ENCODE measurements around the gene CSTF3. TPM values are rescaled to one million over a fixed set of nuclear protein-coding genes. Genes with fewer than 3 reads are reported as not detected.
"Not testable (repeated sequence)": the region's sequence is repeated elsewhere in the genome, so short reads cannot be mapped to it uniquely, and the experiment has no call there.

The CSTF3 gene
- polyA plus RNA-seq, 4 donors = 12.4 to 42.3 (median 19.4) TPM

DNA sequence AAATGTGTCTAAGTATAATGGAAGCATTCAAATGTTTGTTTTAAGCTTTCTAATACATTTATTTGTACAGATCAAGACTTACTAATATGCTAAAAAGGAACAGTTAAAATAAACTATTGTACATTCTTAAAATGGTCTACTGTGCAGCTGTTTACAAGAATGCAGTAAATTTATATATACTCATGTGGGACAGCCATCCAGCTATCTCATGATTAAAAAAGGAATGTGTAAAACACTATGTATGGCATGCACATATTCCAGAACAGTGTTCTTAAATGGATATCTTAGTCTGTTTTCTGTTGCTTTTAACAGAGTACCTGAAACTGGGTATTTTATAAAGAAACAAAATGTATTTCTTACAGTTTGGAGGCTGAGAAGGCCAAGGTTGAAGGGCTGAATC lies 30.2 kb upstream of the CSTF3 start:
- Histone ChIP-seq H3K4me3 (ENCODE audit: low read depth in 1 of 3, low read length in 3 of 3) (no peak overlapping the region), H3K36me3 (ENCODE audit: control insufficient read depth in 3 of 3, insufficient read depth in 2 of 3, low read depth in 1 of 3, low read length in 3 of 3) (no peaks in the 10 kb centered on the region), H3K27ac (ENCODE audit: low read depth in 1 of 3, low read length in 2 of 3) (no peak overlapping the region), H3K9me3 (ENCODE audit: control insufficient read depth in 2 of 2, insufficient read depth in 1 of 2, low read depth in 1 of 2, low read length in 1 of 2) (no peaks in the 10 kb centered on the region), H3K4me1 (ENCODE audit: control insufficient read depth in 3 of 3, insufficient read depth in 2 of 3, low read depth in 1 of 3, low read length in 2 of 3) (peaks cover 0 to 3% (median 0%) of the 10 kb centered on the region in 3 donors), H3K27me3 (ENCODE audit: control insufficient read depth in 3 of 3, insufficient read depth in 3 of 3, low read length in 3 of 3) (no peaks in the 10 kb centered on the region)
- FAIRE-seq = no peak
- no peak for DNase-seq

DNA sequence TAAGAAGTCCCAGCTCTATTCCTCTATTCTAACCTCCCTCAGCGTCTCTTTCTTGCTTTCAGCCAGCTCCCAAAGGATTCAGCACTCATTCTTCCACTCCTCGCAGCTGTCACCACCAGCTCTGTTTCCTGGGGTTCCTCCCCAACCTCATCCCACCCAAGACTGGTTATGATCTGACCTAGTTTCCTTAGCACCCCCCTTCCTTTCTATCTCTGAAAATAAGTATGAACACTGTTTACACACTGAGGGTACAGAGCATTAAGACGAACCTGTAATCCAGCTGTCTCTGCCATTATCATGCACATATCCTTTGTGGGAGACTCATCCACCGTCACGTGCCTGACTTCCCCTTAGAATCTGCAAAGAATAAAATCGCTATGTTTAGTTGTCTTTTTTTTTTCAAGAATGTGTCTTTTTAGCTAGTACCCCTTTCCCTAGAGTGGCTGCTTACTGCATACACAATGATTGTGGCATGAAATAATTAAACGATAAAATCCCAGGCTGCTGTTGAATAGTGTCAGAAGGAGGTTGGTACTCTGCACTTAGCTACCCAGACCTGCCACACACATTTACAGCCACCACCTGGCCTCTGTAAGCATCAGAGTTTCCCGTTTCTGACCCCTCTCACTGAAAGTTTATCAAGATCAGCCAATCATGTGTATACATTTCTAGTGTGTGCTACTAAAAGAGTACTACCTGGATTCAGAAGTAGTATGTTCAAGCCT lies 26.9 kb upstream of the CSTF3 start:
- DNase-seq (peak; percentile 29 to 46), FAIRE-seq (no peak)
- H3K4me3 ChIP-seq (ENCODE audit: low read depth in 1 of 3, low read length in 3 of 3) = no peak overlapping the region
- no peak overlapping the region for H3K27ac ChIP-seq (ENCODE audit: low read depth in 1 of 3, low read length in 2 of 3)
- 16 to 41% (median 32%) methylated on average over 8 of the region's 8 CpGs for WGBS, 3 donors
- no peaks in the 10 kb centered on the region for H3K27me3 ChIP-seq (ENCODE audit: control insufficient read depth in 3 of 3, insufficient read depth in 3 of 3, low read length in 3 of 3)
- peaks cover 0 to 6% (median 0%) of the 10 kb centered on the region in 3 donors for H3K4me1 ChIP-seq (ENCODE audit: control insufficient read depth in 3 of 3, insufficient read depth in 2 of 3, low read depth in 1 of 3, low read length in 2 of 3)
- H3K9me3 ChIP-seq (ENCODE audit: control insufficient read depth in 2 of 2, insufficient read depth in 1 of 2, low read depth in 1 of 2, low read length in 1 of 2) = no peaks in the 10 kb centered on the region
- H3K36me3 ChIP-seq (ENCODE audit: control insufficient read depth in 3 of 3, insufficient read depth in 2 of 3, low read depth in 1 of 3, low read length in 3 of 3) = no peaks in the 10 kb centered on the region

DNA sequence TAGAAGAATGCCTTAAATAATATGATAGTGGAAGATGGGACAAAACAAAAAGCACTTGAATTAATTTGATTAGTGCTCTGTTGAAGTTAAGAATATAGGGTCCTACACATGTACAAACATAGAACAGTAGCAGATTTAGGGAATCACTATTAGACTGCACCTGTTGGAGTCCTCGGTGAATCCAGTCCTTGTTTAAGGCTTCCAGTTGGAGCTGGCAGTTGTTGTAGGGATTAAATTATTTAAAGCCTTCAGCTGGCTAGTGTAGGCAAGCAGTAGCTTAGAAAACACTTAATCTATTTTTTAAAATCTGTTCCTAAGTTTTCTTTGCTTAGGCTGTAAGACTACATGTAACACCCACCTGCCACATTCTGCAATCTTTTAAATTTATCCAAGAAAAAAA lies 24.5 kb upstream of the CSTF3 start:
- Histone ChIP-seq H3K27me3 (ENCODE audit: control insufficient read depth in 3 of 3, insufficient read depth in 3 of 3, low read length in 3 of 3) (no peaks in the 10 kb centered on the region), H3K4me3 (ENCODE audit: low read depth in 1 of 3, low read length in 3 of 3) (no peak overlapping the region), H3K9me3 (ENCODE audit: control insufficient read depth in 2 of 2, insufficient read depth in 1 of 2, low read depth in 1 of 2, low read length in 1 of 2) (no peaks in the 10 kb centered on the region), H3K27ac (ENCODE audit: low read depth in 1 of 3, low read length in 2 of 3) (no peak overlapping the region), H3K36me3 (ENCODE audit: control insufficient read depth in 3 of 3, insufficient read depth in 2 of 3, low read depth in 1 of 3, low read length in 3 of 3) (no peaks in the 10 kb centered on the region), H3K4me1 (ENCODE audit: control insufficient read depth in 3 of 3, insufficient read depth in 2 of 3, low read depth in 1 of 3, low read length in 2 of 3) (peaks cover 0 to 17% (median 0%) of the 10 kb centered on the region in 3 donors)
- DNase-seq = no peak
- WGBS, 3 donors = 48 to 72% (median 58%) methylated on average over 1 of the region's 1 CpG
- FAIRE-seq = no peak

DNA sequence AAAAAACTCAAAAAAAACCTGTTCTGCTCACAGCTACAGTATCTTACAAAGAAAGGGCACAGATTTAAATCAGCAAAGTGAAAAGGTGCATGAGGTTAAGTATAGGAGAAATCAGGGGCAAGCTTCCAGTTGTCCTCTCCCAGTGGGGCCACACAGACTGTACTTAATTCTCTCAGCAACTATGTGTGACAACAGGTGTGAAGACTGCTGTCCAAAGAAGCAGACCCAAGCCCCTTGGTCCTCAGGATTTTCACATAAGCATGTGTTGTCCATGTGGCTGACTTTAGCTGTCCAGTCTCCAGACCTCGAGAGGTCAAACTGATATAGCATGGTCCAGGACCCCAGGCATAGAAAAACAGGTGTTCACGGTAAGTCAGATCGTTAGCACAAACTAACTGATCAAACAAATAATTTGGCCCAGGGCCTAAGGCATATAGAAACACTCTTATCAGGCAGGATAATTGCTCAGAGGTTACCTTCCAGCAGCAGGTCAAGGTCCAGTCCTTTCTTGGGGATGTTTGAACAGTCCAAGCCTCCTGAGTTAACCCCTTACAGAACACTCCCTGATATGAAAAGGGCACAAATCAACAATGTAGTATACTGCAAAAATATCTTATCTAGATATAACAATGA lies 21.1 kb upstream of the CSTF3 start:
- 9 to 54% (median 16%) methylated on average over 3 of the region's 3 CpGs for WGBS, 3 donors
- Histone ChIP-seq H3K4me1 (ENCODE audit: control insufficient read depth in 3 of 3, insufficient read depth in 2 of 3, low read depth in 1 of 3, low read length in 2 of 3) (peaks cover 0 to 14% (median 4%) of the 10 kb centered on the region in 3 donors), H3K4me3 (ENCODE audit: low read depth in 1 of 3, low read length in 3 of 3) (no peak overlapping the region), H3K27me3 (ENCODE audit: control insufficient read depth in 3 of 3, insufficient read depth in 3 of 3, low read length in 3 of 3) (no peaks in the 10 kb centered on the region), H3K9me3 (ENCODE audit: control insufficient read depth in 2 of 2, insufficient read depth in 1 of 2, low read depth in 1 of 2, low read length in 1 of 2) (no peaks in the 10 kb centered on the region), H3K36me3 (ENCODE audit: control insufficient read depth in 3 of 3, insufficient read depth in 2 of 3, low read depth in 1 of 3, low read length in 3 of 3) (no peaks in the 10 kb centered on the region), H3K27ac (ENCODE audit: low read depth in 1 of 3, low read length in 2 of 3) (peak overlapping the region in 1 of 3 donors; percentile 30)
- DNase-seq = peak; percentile 71 to 96
- no peak for FAIRE-seq

DNA sequence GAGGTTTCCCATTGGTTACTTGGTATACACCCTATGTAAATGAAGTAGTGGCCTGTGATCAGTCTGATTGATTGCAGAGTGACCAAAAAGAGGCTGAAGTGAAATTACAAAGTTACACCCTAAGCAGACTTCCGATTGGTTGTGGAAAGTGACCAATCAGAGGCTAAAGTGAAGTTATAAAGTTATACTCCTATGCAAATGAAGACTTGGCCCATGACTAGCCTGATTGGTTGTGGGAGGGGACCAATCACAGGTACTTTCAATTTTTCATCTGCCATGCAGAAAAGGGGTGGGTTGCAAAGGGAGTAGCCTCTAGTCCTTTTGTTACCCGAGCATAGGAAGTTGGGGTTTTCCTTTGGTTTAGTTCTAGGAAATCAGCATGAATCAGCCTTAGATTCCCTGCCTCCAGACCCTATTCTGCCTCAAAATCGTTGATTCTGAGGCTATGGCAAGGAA lies 18.1 kb upstream of the CSTF3 start:
- Histone ChIP-seq H3K36me3 (ENCODE audit: control insufficient read depth in 3 of 3, insufficient read depth in 2 of 3, low read depth in 1 of 3, low read length in 3 of 3) (no peaks in the 10 kb centered on the region), H3K4me1 (ENCODE audit: control insufficient read depth in 3 of 3, insufficient read depth in 2 of 3, low read depth in 1 of 3, low read length in 2 of 3) (peaks cover 0 to 14% (median 5%) of the 10 kb centered on the region in 3 donors), H3K27me3 (ENCODE audit: control insufficient read depth in 3 of 3, insufficient read depth in 3 of 3, low read length in 3 of 3) (no peaks in the 10 kb centered on the region), H3K9me3 (ENCODE audit: control insufficient read depth in 2 of 2, insufficient read depth in 1 of 2, low read depth in 1 of 2, low read length in 1 of 2) (no peaks in the 10 kb centered on the region), H3K27ac (ENCODE audit: low read depth in 1 of 3, low read length in 2 of 3) (no peak overlapping the region), H3K4me3 (ENCODE audit: low read depth in 1 of 3, low read length in 3 of 3) (no peak overlapping the region)
- FAIRE-seq (no peak), DNase-seq (no peak)
- 56 to 70% (median 67%) methylated on average over 3 of the region's 3 CpGs for WGBS, 3 donors

DNA sequence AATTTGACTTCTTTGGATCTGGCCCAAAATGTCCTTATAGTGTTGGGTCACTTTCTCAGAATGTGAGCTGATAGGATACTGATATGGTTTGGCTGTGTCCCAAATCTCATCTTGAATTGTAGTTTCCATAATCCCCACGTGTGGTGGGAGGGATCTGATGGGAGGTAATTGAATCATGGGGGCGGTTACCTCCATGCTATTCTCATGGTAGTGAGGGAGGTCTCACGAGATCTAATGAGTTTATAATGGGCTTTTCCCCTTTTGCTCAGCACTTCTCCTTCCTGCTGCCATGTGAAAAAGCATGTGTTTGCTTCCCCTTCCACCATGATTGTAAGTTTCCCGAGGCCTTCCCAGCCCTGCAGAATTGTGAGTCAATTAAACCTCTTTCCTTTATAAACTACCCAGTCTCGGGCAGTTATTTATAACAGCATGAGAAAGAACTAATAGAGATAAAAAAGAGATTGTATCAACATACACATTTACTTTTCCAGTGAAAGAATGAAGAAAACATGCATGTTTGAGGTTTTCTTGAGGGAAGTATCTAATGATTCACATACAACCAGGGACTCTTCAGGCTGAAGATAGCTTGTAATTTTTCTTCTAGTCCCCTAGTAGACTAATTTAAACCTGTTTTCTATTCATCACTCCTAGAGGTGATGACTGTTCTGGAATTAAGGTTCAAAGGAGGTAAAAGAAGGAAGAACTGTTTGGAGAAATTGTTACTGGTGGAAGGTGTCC lies 17.3 kb upstream of the CSTF3 start:
- peaks cover 0 to 14% (median 5%) of the 10 kb centered on the region in 3 donors for H3K4me1 ChIP-seq (ENCODE audit: control insufficient read depth in 3 of 3, insufficient read depth in 2 of 3, low read depth in 1 of 3, low read length in 2 of 3)
- H3K27me3 ChIP-seq (ENCODE audit: control insufficient read depth in 3 of 3, insufficient read depth in 3 of 3, low read length in 3 of 3) = no peaks in the 10 kb centered on the region
- FAIRE-seq (no peak), DNase-seq (no peak)
- H3K36me3 ChIP-seq (ENCODE audit: control insufficient read depth in 3 of 3, insufficient read depth in 2 of 3, low read depth in 1 of 3, low read length in 3 of 3) = no peaks in the 10 kb centered on the region
- no peak overlapping the region for H3K27ac ChIP-seq (ENCODE audit: low read depth in 1 of 3, low read length in 2 of 3)
- WGBS, 3 donors = 33 to 45% (median 34%) methylated on average over 5 of the region's 5 CpGs
- H3K9me3 ChIP-seq (ENCODE audit: control insufficient read depth in 2 of 2, insufficient read depth in 1 of 2, low read depth in 1 of 2, low read length in 1 of 2) = no peaks in the 10 kb centered on the region
- H3K4me3 ChIP-seq (ENCODE audit: low read depth in 1 of 3, low read length in 3 of 3) = no peak overlapping the region

DNA sequence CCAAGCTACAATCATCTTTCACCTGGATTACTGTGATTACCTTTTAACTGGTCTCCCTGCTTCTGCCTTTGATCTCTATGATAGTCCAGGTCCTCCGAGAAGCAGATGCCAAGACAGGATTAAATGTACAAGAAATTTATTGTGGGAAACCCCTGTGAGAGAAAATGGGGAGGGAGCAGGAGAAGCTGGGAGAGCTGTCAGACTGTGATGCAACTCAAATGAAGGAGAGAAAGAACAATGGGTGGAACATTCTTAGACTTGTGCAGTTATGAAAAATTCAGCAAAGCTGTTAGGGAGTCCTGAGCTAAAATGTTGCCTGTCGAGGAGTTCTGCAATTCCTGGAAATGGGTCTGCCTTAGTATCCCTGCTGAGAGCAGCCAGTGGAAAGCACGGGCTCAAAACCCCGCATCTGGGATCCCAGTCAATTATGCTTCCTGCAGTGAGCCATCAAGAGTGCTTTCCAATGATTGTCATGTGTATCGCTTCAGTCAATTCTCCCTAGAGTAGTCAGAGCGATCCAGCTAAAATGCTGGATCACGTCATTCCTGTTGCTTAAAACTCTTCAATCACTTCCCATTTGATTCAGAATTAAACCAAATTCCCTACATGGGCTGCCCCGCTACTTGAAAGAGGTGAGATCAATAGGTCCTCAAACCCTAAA lies 16.5 kb upstream of the CSTF3 start:
- H3K27me3 ChIP-seq (ENCODE audit: control insufficient read depth in 3 of 3, insufficient read depth in 3 of 3, low read length in 3 of 3) = no peaks in the 10 kb centered on the region
- H3K4me3 ChIP-seq (ENCODE audit: low read depth in 1 of 3, low read length in 3 of 3) = no peak overlapping the region
- H3K9me3 ChIP-seq (ENCODE audit: control insufficient read depth in 2 of 2, insufficient read depth in 1 of 2, low read depth in 1 of 2, low read length in 1 of 2) = no peaks in the 10 kb centered on the region
- FAIRE-seq (no peak), DNase-seq (no peak)
- H3K4me1 ChIP-seq (ENCODE audit: control insufficient read depth in 3 of 3, insufficient read depth in 2 of 3, low read depth in 1 of 3, low read length in 2 of 3) = peaks cover 0 to 13% (median 5%) of the 10 kb centered on the region in 3 donors
- H3K27ac ChIP-seq (ENCODE audit: low read depth in 1 of 3, low read length in 2 of 3) = no peak overlapping the region
- no peaks in the 10 kb centered on the region for H3K36me3 ChIP-seq (ENCODE audit: control insufficient read depth in 3 of 3, insufficient read depth in 2 of 3, low read depth in 1 of 3, low read length in 3 of 3)
- 68 to 84% (median 70%) methylated on average over 8 of the region's 8 CpGs for WGBS, 3 donors

DNA sequence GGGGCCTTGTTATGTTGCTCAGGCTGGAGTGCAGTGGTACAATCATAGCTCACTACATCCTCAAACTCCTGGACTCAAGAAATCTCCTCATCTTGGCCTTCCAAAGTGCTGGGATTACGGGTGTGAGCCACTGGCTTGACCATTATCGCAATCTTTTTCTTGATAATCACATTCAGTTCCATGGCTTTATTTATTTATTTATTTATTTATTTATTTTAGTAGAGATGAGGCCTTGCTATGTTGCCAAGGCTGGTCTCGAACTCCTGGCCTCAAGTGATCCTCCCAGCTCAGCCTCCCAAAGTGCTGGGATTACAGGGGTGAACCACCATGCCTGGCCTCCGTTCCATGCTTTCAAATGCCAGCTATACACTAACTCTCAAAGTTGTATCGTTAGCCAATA lies 15.5 kb upstream of the CSTF3 start:
- not testable (repeated sequence) for H3K4me1 ChIP-seq (ENCODE audit: control insufficient read depth in 3 of 3, insufficient read depth in 2 of 3, low read depth in 1 of 3, low read length in 2 of 3); DNase-seq; H3K27me3 ChIP-seq (ENCODE audit: control insufficient read depth in 3 of 3, insufficient read depth in 3 of 3, low read length in 3 of 3); H3K9me3 ChIP-seq (ENCODE audit: control insufficient read depth in 2 of 2, insufficient read depth in 1 of 2, low read depth in 1 of 2, low read length in 1 of 2); FAIRE-seq; H3K36me3 ChIP-seq (ENCODE audit: control insufficient read depth in 3 of 3, insufficient read depth in 2 of 3, low read depth in 1 of 3, low read length in 3 of 3); H3K4me3 ChIP-seq (ENCODE audit: low read depth in 1 of 3, low read length in 3 of 3); H3K27ac ChIP-seq (ENCODE audit: low read depth in 1 of 3, low read length in 2 of 3)
- 84 to 96% (median 90%) methylated on average over 5 of the region's 5 CpGs for WGBS, 3 donors

Measured in small intestine (tissue), 7 donors.